GM12878 (cell line): Measurements from ENCODE around the gene TBC1D24. TPM values are rescaled to one million over a fixed set of nuclear protein-coding genes. Genes with fewer than 3 reads are reported as not detected.

ENCODE experiments used
- ATAC-seq: fragments of 200-7000 bp; cut with Tn5 transposase; 3 replicates; pipeline ENCODE4 v1.9.1; 2020; ENCODE audit warnings: mild to moderate bottlenecking, moderate library complexity
- BruUV-seq: library from RNA; stranded (reverse); fragments of 400-500 nt; replicated peaks from 2 replicates; lab custom pipeline; 2021; lab: Mats Ljungman, UMichigan
- CTCF ChIA-PET: fragments of 300-600 bp; sonication (Branson Sonifier 250); formaldehyde crosslinking; extraction: SDS; loops from one replicate; lab custom pipeline; 2021; ENCODE audit warnings: inconsistent platforms; lab: Yijun Ruan, JAX
- POLR2A ChIA-PET: fragments of 350-600 bp; formaldehyde crosslinking; extraction: SDS; loops from one replicate; lab custom pipeline; 2021; ENCODE audit warnings: inconsistent platforms; lab: Charles Lee
- RAD21 ChIA-PET: fragments of 300-600 bp; sonication (Branson Sonifier 250); formaldehyde crosslinking; loops from one replicate; lab custom pipeline; 2023; ENCODE audit warnings: antibody characterized with exemption; ENCODE audit not compliant: unreplicated experiment; lab: Charles Lee
- SMC1A ChIA-PET: fragments of 300-600 bp; sonication (Branson Sonifier 250); formaldehyde crosslinking; loops from one replicate; lab custom pipeline; 2023; ENCODE audit not compliant: unreplicated experiment, uncharacterized antibody; lab: Charles Lee
- DNase-seq: peaks from one replicate; pipeline ENCODE4 v3.0.0-alpha.2; 2011; ENCODE audit warnings: low read depth, low spot score
- FAIRE-seq: peaks from 3 replicates; lab custom pipeline; 2011; peaks lifted over from hg19 to GRCh38; lab: Jason Lieb, UNC
- H2AFZ ChIP-seq: 2 replicates; pipeline ENCODE4 v1.6.0; 2011; ENCODE audit warnings: low read depth, low read length, control low read depth; ENCODE audit not compliant: control insufficient read depth
- H3K27ac ChIP-seq: 2 replicates; pipeline ENCODE4 v1.5.1; 2011; ENCODE audit warnings: control low read depth; ENCODE audit not compliant: control insufficient read depth, insufficient read depth
- H3K27me3 ChIP-seq, 2 experiments: replicated peaks in 1 of 2; 2 replicates each; pipeline versions ENCODE4 v1.6.0 to v1.6.1; 2011; ENCODE audit warnings: low read length in 1 of 2; ENCODE audit not compliant: control insufficient read depth in 2 of 2, insufficient read depth in 2 of 2
- H3K36me3 ChIP-seq, 2 experiments: 2 replicates each; pipeline ENCODE4 v1.5.1; 2011; ENCODE audit warnings: low read length in 1 of 2; ENCODE audit not compliant: control insufficient read depth in 2 of 2, insufficient read depth in 2 of 2
- H3K4me1 ChIP-seq: 2 replicates; pipeline ENCODE4 v1.6.1; 2011; ENCODE audit warnings: mild to moderate bottlenecking, low read length, moderate library complexity, mixed read lengths; ENCODE audit not compliant: control insufficient read depth, insufficient read depth
- H3K4me2 ChIP-seq: 2 replicates; pipeline ENCODE4 v1.6.0; 2011; ENCODE audit warnings: control low read depth; ENCODE audit not compliant: control insufficient read depth, insufficient read depth
- H3K4me3 ChIP-seq: fragments of 200-600 bp; sonication (generic); 2 replicates; pipeline ENCODE4 v1.5.1; 2016
- H3K79me2 ChIP-seq: 2 replicates; pipeline ENCODE4 v1.6.0; 2011; ENCODE audit warnings: low read length; ENCODE audit not compliant: control insufficient read depth, insufficient read depth
- H3K9ac ChIP-seq: 2 replicates; pipeline ENCODE4 v1.8.0; 2011; ENCODE audit warnings: low read length, control low read depth, mixed read lengths; ENCODE audit not compliant: control insufficient read depth, insufficient read depth
- H3K9me3 ChIP-seq: replicated peaks from 3 replicates; pipeline ENCODE4 v1.5.1; 2011; ENCODE audit warnings: mild to moderate bottlenecking, low read length; ENCODE audit not compliant: control insufficient read depth, insufficient read depth
- H4K20me1 ChIP-seq: 2 replicates; pipeline ENCODE4 v1.6.0; 2011; ENCODE audit not compliant: control insufficient read depth, insufficient read depth
- BHLHE40 ChIP-seq, 2 experiments: fragments of 450-650 bp in 1 of 2; IDR thresholded peaks; 2 replicates each; pipeline ENCODE4 v1.6.1; 2011 to 2017; ENCODE audit warnings: low read depth in 2 of 2, borderline replicate concordance in 1 of 2, improper control_type of control experiment in 1 of 2, low read length in 1 of 2, mild to moderate bottlenecking in 1 of 2
- CHD2 ChIP-seq: IDR thresholded peaks from 2 replicates; pipeline ENCODE4 v1.6.1; 2011; ENCODE audit warnings: low read depth, low read length, improper control_type of control experiment, borderline replicate concordance
- EGR1 ChIP-seq, 2 experiments: IDR thresholded peaks; 1 replicate in 1 of 2; 2 replicates in 1 of 2; pipeline ENCODE4 v1.6.1; 2011 to 2012; ENCODE audit warnings: low read depth in 2 of 2, low read length in 2 of 2, borderline replicate concordance in 1 of 2, mild to moderate bottlenecking in 1 of 2, moderate library complexity in 1 of 2
- GATAD2B ChIP-seq: fragments of 450-650 bp; conservative IDR thresholded peaks from 2 replicates; pipeline ENCODE4 v1.6.1; 2017; ENCODE audit warnings: low read depth, mild to moderate bottlenecking, moderate library complexity
- LARP7 ChIP-seq: fragments of 450-650 bp; IDR thresholded peaks from 2 replicates; pipeline ENCODE4 v1.6.1; 2017; ENCODE audit warnings: mild to moderate bottlenecking
- MEF2B ChIP-seq: fragments of 450-650 bp; IDR thresholded peaks from 2 replicates; pipeline ENCODE4 v1.6.1; 2018; ENCODE audit warnings: mild to moderate bottlenecking, moderate library complexity; ENCODE audit not compliant: partially characterized antibody, poor library complexity, severe bottlenecking
- PAX8 ChIP-seq: fragments of 450-650 bp; IDR thresholded peaks from 2 replicates; pipeline ENCODE4 v1.6.1; 2017; ENCODE audit warnings: mild to moderate bottlenecking, moderate library complexity
- PML ChIP-seq: IDR thresholded peaks from 2 replicates; pipeline ENCODE4 v1.6.1; 2012; ENCODE audit warnings: low read length, inconsistent platforms
- SPI1 ChIP-seq: IDR thresholded peaks from 2 replicates; pipeline ENCODE4 v1.6.1; 2011; ENCODE audit warnings: low read depth, mild to moderate bottlenecking, low read length, moderate library complexity, borderline replicate concordance; ENCODE audit not compliant: insufficient read depth
- TCF7 ChIP-seq: IDR thresholded peaks from 2 replicates; pipeline ENCODE4 v1.6.1; 2014; ENCODE audit warnings: antibody characterized with exemption, borderline replicate concordance
- WGBS: methylation state at CpG from one replicate; pipeline ENCODE4 v1.1.6; 2016; ENCODE audit warnings: low lambda C conversion rate; ENCODE audit not compliant: insufficient replicate concordance, insufficient coverage; ENCODE audit errors: missing lambda C conversion rate; 5-methylcytosine and 5-hydroxymethylcytosine counted together
- in situ Hi-C: fragments of 300-500 bp; cut with MboI; formaldehyde crosslinking; loops from 9 replicates; pipeline ENCODE4 v1.14.3; 2018; ENCODE audit warnings: mixed read lengths
- intact Hi-C: fragments of 100-400 bp; cut with micrococcal nuclease; formaldehyde crosslinking; loops from one replicate; pipeline ENCODE4 v1.14.2; 2022; ENCODE audit not compliant: unreplicated experiment
- polyA plus RNA-seq, 11 experiments: library from polyadenylated mRNA; depleted of rRNA in 4 of 11; unstranded in 6 of 11; stranded (reverse) in 5 of 11; fragments of >200 nt; fragmentation: Nextera tagmentation in 4 of 11; fragmentation: Illumina TruSeq in 1 of 11; extraction: Ambion mirVana in 4 of 11; extraction: Trizol in 1 of 11; gene quantifications; 1 replicate in 1 of 11; 2 replicates in 10 of 11; pipeline versions ENCODE4 v1.2.1 to v1.2.3, GENCODE V29; 2011 to 2016; ENCODE audit warnings: inconsistent platforms in 2 of 11, missing spikeins in 2 of 11, low read depth in 1 of 11
- total RNA-seq, 4 experiments: library from RNA; depleted of rRNA in 3 of 4; stranded (reverse); fragments of >200 nt in 3 of 4; fragmentation: Illumina TruSeq in 1 of 4; extraction: Trizol in 1 of 4; gene quantifications; 2 replicates each; pipeline versions ENCODE4 v1.2.1 to v1.2.3, GENCODE V29; 2013 to 2021
- TF ChIP-seq, protein P1 (sequence below): IDR thresholded peaks from 2 replicates; pipeline ENCODE4 v1.6.1; 2012; ENCODE audit warnings: low read length, inconsistent platforms
- TF ChIP-seq, protein P2 (sequence below): fragments of 450-650 bp; formaldehyde crosslinking; IDR thresholded peaks from 2 replicates; pipeline ENCODE4 v1.5.0; 2022; ENCODE audit warnings: mild to moderate bottlenecking, missing genetic modification characterization
- TF ChIP-seq, protein P3 (sequence below): fragments of 450-650 bp; IDR thresholded peaks from 2 replicates; pipeline ENCODE4 v1.6.1; 2017; ENCODE audit warnings: mild to moderate bottlenecking, moderate library complexity

TBC1D24 gene
- total and polyA plus RNA-seq, 10 of the 15 experiments (the other 5 are each of a cell fraction or from before 2014, with no cell fraction given) = 1.1 to 9.6 (median 4.5) TPM

DNA sequence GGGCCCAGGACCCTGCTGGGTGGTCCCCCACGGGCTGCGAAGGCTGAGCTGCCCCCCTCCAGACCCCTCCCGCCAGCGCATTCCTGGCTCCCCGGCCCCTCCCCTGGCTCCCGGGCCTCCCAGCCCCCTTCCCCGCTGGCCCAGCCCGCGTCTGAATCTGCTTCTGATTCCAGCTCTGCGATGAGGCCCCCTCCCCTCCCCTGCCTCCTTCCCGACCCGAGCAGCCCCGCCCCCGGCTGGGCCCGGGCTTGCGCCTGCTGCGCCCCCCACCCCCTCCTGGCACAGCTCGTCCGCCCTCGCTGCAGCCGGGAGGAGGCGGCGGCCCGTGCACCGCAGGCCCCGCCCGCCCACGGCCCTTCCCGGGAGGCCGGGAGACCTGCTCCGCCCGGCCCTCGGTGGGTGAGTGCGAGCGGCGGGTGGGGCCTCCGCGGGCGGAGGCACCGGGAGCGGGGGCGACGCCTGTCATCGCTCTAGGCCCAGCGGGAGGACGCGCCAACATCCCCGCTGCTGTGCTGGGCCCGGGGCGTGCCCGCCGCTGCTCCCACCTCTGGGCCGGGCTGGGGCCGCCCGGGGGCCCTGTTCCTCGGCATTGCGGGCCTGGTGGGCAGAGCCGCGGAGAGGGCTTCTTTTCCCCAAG is 3.8 kb upstream of the TBC1D24 start, which contains the start of gene NTN3:
NTN3 (plus strand) TSS at position 282 of the 637 bp plus-strand sequence. CDS start 405 bp downstream, outside the sequence.
- H2AFZ ChIP-seq = no peak within 1 kb of the TSS
- H3K4me3 ChIP-seq = no peak within 1 kb of the TSS
- DNase-seq = no peak
- TF ChIP-seq, protein P1, sequence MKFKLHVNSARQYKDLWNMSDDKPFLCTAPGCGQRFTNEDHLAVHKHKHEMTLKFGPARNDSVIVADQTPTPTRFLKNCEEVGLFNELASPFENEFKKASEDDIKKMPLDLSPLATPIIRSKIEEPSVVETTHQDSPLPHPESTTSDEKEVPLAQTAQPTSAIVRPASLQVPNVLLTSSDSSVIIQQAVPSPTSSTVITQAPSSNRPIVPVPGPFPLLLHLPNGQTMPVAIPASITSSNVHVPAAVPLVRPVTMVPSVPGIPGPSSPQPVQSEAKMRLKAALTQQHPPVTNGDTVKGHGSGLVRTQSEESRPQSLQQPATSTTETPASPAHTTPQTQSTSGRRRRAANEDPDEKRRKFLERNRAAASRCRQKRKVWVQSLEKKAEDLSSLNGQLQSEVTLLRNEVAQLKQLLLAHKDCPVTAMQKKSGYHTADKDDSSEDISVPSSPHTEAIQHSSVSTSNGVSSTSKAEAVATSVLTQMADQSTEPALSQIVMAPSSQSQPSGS = no peak
- no peak for TF ChIP-seq SPI1
- no peak for TF ChIP-seq TCF7
- TF ChIP-seq LARP7 = no peak; the same call in 1 of the 2 replicates
- TF ChIP-seq GATAD2B = peak; percentile 60; the same call in 1 of the 2 replicates
- no peak for TF ChIP-seq PML
- TF ChIP-seq EGR1 (IDR thresholded peaks at IDR 0.05; ENCODE audit: borderline replicate concordance in 1 of 2, low read depth in 2 of 2, low read length in 2 of 2) = peak in 1 of 2 experiments; percentile 60; a peak in 2 of 3 replicates
- TF ChIP-seq PAX8 = no peak
- TF ChIP-seq MEF2B = no peak
- 0 out of 2 replicates have a peak, but pooled peaks have one; percentile 20 for TF ChIP-seq CHD2
- peak; percentile 31 to 67; a peak in 1 of 4 replicates for TF ChIP-seq BHLHE40 (IDR thresholded peaks at IDR 0.05; ENCODE audit: borderline replicate concordance in 1 of 2, low read depth in 2 of 2, low read length in 1 of 2)
- TF ChIP-seq, protein P2, sequence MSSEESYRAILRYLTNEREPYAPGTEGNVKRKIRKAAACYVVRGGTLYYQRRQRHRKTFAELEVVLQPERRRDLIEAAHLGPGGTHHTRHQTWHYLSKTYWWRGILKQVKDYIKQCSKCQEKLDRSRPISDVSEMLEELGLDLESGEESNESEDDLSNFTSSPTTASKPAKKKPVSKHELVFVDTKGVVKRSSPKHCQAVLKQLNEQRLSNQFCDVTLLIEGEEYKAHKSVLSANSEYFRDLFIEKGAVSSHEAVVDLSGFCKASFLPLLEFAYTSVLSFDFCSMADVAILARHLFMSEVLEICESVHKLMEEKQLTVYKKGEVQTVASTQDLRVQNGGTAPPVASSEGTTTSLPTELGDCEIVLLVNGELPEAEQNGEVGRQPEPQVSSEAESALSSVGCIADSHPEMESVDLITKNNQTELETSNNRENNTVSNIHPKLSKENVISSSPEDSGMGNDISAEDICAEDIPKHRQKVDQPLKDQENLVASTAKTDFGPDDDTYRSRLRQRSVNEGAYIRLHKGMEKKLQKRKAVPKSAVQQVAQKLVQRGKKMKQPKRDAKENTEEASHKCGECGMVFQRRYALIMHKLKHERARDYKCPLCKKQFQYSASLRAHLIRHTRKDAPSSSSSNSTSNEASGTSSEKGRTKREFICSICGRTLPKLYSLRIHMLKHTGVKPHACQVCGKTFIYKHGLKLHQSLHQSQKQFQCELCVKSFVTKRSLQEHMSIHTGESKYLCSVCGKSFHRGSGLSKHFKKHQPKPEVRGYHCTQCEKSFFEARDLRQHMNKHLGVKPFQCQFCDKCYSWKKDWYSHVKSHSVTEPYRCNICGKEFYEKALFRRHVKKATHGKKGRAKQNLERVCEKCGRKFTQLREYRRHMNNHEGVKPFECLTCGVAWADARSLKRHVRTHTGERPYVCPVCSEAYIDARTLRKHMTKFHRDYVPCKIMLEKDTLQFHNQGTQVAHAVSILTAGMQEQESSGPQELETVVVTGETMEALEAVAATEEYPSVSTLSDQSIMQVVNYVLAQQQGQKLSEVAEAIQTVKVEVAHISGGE (CRISPR knock-in tag) = no peak
- TF ChIP-seq, protein P3, sequence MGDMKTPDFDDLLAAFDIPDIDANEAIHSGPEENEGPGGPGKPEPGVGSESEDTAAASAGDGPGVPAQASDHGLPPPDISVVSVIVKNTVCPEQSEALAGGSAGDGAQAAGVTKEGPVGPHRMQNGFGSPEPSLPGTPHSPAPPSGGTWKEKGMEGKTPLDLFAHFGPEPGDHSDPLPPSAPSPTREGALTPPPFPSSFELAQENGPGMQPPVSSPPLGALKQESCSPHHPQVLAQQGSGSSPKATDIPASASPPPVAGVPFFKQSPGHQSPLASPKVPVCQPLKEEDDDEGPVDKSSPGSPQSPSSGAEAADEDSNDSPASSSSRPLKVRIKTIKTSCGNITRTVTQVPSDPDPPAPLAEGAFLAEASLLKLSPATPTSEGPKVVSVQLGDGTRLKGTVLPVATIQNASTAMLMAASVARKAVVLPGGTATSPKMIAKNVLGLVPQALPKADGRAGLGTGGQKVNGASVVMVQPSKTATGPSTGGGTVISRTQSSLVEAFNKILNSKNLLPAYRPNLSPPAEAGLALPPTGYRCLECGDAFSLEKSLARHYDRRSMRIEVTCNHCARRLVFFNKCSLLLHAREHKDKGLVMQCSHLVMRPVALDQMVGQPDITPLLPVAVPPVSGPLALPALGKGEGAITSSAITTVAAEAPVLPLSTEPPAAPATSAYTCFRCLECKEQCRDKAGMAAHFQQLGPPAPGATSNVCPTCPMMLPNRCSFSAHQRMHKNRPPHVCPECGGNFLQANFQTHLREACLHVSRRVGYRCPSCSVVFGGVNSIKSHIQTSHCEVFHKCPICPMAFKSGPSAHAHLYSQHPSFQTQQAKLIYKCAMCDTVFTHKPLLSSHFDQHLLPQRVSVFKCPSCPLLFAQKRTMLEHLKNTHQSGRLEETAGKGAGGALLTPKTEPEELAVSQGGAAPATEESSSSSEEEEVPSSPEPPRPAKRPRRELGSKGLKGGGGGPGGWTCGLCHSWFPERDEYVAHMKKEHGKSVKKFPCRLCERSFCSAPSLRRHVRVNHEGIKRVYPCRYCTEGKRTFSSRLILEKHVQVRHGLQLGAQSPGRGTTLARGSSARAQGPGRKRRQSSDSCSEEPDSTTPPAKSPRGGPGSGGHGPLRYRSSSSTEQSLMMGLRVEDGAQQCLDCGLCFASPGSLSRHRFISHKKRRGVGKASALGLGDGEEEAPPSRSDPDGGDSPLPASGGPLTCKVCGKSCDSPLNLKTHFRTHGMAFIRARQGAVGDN = 0 out of 2 replicates have a peak, but pooled peaks have one; percentile 9

More for the DNA sequence above, 3.8 kb upstream of the TBC1D24 start, which contains the start of gene NTN3:
- H3K79me2 ChIP-seq = no peaks in the 10 kb centered on the region
- CTCF ChIA-PET = interaction anchor here (1.8 kb wide), 1 partner anchor 15 kb away, joined by 4 read pairs; no protein-coding TSS in a partner anchor
- intact Hi-C loops = no loop called here
- H3K4me1 ChIP-seq = peaks cover 20% of the 10 kb centered on the region
- H3K36me3 ChIP-seq = no peaks in the 10 kb centered on the region
- peak within 1 kb of the TSS; percentile 42 for H3K4me2 ChIP-seq
- RAD21 ChIA-PET = interaction anchor here (1.3 to 3.5 kb wide), 3 partner anchors 11 to 41 kb away, joined by 5 to 17 read pairs (median 6); partner anchors contain the start of gene TEDC2
- no peak within 1 kb of the TSS for H3K9ac ChIP-seq
- POLR2A ChIA-PET = interaction anchor here (0.6 to 1.4 kb wide), 2 partner anchors 41 to 137 kb away, joined by 3 to 5 read pairs; partner anchors contain the start of gene CCNF
- ATAC-seq = no peak
- H4K20me1 ChIP-seq = no peaks in the 10 kb centered on the region
- no peak within 1 kb of the TSS for H3K27ac ChIP-seq
- H3K9me3 ChIP-seq = no peaks in the 10 kb centered on the region
- in situ Hi-C loops = no loop called here
- SMC1A ChIA-PET = interaction anchor here (0.8 kb wide), 1 partner anchor 41 kb away, joined by 3 read pairs; no protein-coding TSS in a partner anchor
- peaks cover 0 to 2% of the 10 kb centered on the region in 2 experiments; a peak in 1 of 4 replicates for H3K27me3 ChIP-seq
- FAIRE-seq = no peak
- BruUV-seq = no TSS peak
- under 1% methylated on average over 16 of the region's 59 CpGs for WGBS
